Suppressor macrophage treated with lipopolysaccharide for 4 hours (primary cell): Measurements from ENCODE around the gene PCBP3.
"Not testable (repeated sequence)": the region's sequence is repeated elsewhere in the genome, so short reads cannot be mapped to it uniquely, and the experiment has no call there.

Experiments
- DNase-seq: peaks from one replicate; pipeline ENCODE4 v3.0.0-alpha.2; 2020

The PCBP3 gene

DNA sequence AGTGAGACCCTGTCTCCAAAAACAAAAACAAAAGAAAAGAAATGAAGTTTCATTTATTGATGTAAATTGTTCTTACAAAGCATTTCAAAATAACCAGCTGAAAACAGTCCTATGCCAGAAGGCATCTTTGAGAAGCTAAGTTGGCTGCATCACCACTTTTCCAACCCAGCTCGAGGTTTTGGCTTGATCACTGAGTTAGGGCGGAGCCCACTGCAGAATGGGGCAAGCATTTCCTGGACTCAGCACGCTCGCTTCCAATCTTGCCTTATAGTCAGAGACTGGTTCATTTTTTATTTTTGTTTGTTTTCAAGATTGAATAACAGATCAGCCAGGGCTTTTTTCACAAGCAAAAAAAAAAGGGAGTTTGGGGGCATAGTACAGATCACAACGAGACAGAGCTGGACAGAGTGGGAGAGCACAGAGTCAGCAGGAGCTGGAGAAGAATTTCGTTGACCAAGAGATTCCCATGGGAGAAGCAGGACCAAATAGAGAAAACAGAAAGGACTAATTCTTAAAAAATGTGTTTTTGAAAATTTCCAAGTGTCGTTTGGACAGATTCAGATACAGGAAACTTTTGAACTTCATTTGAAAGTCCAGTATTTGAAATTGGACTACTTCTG is 314.6 kb downstream of the PCBP3 start:
- no peak for DNase-seq

DNA sequence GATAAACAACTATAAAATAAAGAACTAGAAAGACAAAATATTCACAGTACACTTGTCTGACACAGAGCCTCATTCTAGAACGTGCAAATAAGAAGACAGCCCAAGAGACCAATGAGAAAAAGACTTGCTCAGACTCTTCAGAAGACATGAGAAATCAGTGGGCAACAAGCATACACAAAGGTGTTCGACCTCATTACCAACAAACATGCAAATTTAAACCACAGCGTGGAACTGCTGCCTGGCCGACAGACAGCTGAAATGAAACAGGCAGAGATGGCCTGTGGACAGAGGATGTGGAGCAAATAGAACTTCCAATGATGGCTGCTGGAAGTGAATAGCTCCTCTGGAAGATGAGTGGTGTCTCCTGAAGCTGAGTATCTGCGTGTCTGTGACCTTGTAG is 315.7 kb downstream of the PCBP3 start:
- DNase-seq: no peak

DNA sequence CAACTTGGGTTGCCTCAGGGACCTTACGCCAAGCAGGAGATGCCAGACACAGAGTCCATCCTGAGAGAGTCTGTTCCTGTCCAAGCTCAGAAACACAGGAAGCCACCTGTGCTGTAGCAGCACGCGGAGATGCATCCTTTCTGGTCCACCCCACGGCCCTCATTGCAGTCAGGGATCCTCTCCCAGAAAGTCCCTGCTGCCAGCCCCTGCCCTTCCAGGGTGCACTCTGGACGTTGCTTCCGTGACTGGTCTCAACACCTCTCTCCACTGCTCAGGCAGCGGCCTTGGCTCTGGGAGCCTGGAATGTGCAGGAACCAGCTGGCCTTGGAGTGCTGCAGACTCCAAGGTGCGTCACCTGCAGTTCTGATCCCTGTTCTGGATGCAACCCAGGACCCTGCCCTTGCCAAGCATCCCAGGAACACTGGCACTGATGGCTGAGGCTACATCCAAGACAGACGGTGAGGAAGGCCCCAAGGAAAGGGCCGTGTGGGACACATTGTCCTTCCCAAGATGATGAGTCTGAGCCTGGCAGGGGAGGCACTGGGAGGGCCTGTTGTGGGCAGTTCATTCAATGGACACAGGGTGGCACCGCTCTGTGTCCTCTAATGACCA is 316.4 kb downstream of the PCBP3 start:
- DNase-seq: no peak

DNA sequence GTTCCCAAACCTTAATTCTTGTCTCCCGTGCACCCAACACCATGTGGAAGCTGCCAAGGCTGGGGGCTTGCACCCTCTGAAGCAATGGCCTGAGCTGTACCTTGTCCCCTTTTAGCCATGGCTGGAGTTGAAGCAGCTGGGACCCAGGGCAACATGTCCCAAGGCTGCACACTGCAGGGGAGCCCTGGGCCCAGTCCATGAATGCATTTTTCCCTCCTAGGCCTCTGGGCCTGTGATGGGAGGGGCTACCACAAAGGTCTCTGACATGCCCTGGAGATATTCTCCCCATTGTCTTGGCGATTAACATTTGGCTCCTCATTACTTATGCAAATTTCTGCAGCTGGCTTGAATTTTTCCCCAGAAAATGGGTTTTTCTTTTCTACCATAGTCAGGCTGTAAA is 317.9 kb downstream of the PCBP3 start:
- not testable (repeated sequence) for DNase-seq

DNA sequence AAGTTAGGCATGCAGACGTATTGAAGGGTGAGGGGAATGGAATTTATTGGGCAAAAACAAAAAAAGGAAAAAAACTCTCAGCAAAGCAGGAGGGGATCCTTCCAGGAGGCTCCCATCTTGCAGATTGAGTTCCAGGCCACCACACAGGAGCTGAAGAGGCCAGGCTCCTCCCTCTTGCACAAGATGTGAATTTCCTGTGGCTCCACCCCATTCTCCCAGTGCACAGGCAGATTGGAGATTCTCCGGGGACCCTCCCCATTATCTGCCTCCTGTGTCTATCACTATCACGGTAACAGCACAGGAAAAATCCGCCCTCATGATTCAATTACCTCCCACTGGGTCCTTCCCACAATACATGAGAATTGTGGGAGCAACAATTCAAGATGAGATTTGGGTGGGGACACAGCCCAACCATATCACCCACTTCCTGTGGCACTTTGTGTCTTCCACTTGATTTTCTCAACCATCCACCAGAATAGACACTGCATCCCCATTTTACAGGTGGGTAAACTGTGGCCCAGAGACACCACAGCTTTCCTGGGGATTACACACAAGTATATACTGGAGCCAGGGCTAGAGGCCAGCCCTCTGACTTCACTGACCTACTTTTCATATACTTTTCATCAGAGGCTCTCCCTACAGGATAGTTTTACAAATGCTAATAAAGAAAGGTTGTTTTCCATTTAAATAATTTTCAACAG is 319.2 kb downstream of the PCBP3 start:
- DNase-seq: no peak

DNA sequence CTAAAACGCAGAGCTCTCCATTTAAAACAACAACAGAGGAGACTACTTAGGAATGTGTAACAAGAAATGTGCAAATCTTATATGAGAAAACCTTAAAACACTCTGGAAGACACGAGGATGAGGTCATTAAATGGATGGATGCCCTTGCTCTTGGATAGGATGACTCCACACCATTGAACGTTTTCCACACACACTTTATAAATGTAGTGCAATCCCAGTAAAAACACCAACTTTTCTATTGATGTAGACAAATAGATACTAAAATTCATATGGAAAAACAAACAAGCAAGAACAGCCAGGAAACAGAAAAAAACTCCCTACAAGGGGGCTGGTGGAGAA is 319.7 kb downstream of the PCBP3 start:
- DNase-seq: no peak

DNA sequence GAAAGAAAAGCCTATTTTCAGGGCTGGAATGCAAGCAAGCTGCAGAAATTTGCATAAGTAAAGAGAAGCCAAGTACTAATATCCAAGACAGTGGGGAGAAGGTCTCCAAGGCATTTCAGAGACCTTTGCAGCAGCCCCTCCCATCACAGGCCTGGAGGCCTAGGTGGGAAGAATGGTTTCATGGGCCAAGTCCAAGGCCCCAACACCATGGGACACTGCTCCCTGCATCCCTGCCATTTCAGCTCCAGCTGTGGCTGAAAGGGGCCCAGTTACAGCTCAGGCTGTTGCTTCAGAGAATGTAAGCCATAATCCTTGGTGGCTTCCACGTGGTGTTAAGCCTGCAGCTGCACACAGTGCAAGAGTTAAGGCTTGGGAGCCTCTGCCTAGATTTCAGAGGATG is 321.1 kb downstream of the PCBP3 start:
- DNase-seq: no peak

DNA sequence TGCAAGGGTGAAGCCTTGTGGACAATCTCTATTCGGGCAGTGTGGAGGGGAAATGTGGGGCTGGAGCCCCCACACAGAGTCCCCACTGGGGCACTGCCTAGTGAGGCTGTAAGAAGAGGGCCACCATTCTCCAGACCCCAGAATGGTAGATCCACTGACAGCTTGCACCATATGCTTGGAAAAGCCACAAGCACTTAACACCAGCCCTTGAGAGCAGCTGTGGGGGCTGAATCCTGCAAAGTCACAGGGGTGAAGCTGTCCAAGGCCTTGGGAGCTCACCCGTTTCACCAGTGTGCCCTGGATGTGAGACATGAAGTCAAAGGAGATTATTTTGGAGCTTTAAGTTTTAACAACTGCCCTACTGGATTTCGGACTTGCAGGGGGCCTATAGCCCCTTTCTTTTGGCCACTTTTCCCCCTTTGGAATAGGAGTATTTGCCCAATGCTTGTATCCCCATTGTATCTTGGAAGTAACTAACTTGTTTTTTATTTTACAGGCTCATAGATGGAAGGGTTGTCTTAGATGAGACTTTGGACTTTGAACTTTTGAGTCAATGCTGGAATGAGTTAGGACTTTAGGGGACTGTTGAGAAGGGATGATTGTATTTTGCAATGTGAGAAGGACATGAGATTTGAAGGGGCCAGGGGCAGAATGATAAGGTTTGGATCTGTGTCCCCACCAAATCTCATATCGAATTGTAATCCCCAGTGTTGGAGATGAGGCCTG is 321.7 kb downstream of the PCBP3 start:
- no peak for DNase-seq

DNA sequence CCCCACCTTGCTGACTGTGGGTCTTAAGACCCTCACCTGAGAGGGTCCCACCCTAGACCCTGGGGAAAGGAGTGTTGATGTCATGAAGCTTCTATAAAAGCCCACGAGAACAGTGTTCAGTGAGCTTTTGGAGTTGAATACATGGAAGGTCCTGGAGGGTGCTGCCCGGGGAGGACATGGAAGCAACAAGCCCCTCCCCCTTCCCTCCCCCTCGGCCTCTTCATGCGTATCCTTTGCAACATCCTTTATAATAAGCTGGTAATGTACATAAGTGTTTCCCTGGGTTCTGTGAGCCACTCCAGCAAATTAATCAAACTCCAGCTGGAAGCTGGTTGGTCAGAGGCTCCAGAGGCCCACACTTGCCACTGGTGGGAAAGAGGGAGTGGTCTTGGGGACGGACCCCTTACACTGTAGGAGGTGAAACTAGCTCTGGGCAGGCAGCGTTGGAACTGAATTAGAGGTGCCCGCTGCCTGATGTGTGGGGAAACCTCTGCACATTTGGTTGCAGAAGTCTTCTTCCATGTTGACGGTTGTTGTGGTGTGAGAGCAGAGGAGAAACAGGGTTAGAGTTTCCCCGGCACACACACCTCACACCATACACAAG is 323.4 kb downstream of the PCBP3 start:
- no peak for DNase-seq

DNA sequence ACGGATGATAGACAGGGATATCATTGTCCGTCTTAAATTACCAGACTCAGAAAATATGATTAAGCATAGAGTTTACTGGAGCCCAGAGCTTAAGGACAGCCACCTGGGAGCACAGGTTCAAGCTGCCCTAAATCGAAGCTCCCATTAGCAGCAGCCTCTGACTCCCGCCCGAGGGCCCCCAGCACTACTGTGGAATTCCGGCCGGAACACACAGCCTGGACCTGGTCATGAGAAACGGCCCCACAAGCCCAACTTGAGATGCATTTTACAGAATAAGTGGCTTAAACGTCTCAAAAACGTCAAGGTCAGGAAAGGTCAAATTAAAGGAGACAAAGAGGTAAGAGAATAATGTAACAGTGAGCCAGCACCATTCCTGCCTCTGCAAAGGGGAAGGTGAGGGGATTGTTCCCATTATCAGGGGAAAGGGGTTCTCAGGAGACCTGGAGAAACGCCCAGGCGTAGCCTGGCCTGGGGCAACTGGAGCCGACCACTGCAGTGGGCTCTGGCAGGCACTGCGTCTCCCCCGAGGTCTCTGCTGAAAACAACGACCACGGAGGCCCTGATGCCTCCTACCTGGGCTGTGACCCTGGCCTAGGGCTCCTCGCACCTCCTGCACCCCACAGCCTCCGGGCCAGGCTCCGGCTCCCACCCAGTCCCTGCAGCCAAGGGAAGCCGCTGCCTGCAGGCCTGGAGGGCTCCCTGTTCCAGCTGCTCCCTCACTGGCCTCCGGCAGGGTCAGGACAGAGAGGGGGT is 326.6 kb downstream of the PCBP3 start:
- DNase-seq: no peak

DNA sequence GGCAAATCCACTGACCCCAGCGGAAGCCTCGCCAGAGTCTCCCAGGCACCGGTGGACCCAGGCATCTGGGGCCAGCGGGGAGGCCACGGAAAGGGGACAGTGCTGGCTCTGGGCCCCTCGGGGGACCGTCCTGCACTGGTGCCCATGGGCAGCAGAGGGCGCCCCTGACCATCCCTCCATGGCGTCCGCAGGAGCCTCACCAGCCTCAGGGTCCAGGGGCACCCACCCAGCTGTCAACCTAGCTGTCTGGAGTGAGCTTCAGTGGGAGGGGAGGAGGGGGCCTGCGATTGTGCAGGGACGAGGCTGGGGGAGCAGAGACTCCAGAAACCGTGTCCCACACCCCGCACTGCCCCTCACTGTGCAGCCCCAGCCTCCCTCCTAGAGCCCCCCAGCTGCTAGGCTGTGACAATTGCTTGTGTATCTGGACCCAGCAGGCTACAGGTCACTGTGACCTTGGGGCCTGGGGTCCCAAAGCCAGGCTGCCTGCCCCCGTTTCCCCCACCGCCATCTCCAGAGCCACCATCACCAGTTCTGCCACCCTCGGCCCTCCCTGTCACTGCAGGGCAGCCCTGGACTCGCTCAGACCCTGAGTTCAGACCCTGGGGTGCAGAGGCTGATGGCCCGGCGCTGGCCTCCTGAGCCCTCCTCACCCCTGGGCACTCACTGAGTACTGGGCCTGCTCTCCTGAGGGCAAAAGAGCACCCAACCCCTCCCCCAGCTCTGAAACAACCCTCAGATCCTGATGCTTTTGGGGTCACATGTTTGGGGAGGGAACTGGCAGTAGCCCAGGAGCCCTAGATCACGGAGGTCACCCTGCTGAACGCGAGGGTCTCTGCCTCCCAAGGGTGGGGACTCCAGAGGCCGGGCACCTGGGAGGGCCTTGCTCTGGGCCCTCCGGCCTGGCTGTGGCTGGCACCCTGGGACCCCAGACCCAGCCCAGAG is 327.4 kb downstream of the PCBP3 start:
- DNase-seq: peak; percentile 48

DNA sequence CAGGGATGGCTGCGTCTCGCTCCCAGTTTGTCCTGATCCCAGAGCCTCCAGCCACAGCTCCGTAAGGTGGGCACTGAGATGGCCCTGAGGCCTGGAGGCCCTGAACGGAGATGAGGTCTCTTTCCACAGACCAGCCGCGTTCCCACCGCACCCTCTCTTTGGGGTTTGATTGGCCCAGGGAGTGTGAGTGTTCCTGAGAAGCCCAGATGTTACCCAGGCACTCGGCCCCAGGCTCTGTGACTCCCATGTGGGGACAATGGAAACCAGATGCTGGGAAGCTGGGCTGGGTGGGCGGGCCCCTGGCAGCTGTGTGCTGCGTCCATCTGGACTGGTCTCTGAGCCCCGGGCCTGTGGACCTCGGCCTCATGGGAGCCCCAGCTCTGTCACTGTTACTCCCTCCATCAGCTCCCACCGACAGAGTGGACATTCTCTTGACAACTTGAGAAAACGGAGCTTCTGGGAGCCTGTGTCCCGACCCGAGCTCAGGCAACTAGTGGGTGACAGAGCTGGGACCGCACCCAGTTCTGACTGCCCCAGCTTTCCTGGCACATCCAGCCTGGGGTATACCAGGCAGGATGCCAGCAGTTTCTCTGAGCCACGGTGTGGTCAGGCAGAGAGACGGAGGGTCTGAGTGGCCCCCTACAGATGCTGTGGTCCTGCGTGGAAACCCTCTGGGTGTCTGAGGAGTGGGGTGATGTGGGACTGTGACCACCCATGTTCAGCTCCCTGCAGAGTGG is 328.3 kb downstream of the PCBP3 start:
- no peak for DNase-seq

DNA sequence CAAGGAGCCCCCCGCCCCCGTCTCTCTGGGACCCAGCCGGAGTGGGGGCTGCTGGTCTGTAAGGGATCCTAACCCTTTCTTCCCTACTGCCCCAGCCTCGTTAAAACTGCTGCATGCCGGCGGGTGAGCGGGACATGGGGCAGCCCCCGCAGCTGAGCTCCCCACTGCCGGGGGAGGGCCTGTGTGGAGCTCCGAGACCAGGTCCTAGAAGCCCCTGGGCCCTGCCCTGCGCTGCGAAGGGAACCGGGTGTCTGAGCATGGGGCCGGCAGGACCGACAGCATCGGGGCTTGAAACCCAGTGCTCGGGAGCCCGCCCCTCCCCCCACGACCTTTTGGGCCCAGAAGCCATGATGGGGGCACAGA is 328.8 kb downstream of the PCBP3 start:
- DNase-seq: no peak

DNA sequence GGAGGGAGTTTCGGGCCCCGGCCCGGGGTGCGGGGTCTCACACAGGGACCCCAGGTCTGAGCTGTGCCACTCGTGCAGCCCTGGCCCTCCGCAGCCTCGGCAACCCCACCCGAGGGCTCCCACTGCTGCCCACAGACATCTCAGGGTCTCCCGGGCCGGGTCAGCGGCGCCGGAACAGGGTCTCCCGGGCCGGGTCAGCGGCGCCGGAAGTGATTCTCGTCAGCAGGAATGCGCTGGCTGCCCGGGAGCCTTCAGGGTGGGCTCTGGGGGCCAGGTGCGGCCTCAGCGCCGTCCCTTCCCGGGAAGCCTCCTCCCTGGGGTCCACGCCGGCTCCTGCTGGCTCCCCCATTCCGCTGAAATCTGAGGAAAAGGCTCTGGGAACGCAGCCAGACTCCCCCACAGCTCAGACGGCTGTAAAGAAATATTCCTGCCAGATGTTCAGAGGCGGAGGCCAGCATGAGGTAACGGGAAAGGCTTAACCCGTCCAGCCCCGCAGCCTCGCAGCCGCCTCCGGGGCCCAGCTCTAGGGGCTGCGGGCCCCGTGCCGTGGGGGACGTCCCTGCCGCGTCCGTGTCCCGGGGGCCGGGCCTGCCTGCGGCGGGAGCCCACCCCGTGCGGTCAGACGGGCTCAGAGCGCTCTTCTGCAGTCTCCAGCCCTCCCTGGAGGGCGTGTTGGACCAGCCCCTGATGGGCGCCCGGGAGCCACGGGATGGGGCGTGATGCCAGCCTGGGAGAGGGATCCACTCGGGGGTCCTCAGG is 329.4 kb downstream of the PCBP3 start:
- no peak for DNase-seq

DNA sequence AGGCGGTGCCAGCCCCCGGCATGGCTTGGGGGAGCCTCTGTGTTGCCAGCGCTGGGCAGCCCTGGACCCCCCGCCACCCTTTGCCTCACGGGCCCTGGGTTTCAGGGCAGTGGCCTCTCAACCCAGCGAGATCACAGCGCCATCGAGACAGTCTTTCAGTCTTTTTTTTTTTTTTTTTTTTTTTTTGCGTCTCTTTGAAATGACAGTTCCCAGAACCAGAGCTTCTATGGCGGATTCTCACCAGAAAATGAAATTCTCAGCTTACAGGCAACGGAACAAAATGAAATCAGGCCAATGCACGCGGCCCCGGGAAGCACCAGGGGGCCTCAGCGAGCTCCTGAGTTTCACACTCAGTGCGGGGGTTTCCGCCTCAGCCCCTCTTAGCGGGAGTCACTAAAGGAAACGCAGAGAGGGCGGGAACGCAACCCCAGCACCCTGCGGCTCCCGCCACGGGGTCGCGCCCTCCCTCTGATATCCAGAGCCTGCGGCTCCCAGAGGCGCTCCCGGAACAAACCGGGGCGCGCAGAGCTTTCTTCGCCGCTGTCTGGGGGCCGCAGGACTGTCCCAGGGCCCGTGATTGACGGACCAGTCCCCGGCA is 330.0 kb downstream of the PCBP3 start:
- DNase-seq: peak; percentile 63

DNA sequence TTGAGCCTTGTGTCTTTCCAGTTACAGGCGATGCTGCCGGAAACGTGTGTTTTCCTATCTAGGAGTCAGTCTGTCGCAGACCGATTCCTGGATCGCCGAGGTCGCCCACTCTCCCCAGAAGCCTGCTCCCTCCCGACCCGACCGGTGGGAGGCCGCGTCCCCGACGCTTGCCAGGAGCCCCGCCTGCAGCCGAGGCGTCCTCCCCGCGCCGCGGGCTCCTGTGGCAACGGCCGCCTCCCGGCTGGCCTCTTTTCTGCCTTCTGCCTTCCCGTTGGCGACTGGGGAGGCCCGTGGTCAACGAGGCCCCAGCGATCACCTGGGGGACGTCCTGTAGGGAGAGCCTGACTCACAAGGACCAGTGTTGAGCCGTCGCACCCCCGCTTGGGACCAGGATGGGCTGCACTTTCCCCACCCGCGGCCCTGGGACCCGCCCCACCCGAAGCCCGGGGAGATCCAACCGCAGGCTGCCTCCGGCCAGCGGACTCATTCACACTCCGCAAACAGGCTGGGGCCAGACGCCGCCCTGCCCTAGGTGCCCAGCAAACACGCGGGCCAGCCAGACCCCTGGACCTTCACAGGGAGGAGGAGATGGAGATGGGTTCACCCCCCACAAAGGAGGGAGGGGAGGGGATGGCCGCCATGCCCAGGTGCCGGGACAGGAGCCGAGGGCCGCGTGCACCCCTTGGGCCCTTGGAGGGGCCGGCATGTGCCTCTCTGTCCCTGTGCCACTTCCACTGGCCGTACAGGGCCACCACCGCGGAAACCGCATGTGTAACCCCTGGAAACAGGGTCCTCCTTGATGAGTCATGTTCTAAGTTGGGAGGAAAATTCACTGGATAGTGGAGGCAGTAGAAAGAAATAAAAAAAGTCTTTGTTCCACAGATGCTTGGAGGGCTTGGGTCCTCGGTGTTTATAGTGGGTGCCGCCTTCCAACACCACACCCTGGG is 330.8 kb downstream of the PCBP3 start:
- peak; percentile 12 for DNase-seq

DNA sequence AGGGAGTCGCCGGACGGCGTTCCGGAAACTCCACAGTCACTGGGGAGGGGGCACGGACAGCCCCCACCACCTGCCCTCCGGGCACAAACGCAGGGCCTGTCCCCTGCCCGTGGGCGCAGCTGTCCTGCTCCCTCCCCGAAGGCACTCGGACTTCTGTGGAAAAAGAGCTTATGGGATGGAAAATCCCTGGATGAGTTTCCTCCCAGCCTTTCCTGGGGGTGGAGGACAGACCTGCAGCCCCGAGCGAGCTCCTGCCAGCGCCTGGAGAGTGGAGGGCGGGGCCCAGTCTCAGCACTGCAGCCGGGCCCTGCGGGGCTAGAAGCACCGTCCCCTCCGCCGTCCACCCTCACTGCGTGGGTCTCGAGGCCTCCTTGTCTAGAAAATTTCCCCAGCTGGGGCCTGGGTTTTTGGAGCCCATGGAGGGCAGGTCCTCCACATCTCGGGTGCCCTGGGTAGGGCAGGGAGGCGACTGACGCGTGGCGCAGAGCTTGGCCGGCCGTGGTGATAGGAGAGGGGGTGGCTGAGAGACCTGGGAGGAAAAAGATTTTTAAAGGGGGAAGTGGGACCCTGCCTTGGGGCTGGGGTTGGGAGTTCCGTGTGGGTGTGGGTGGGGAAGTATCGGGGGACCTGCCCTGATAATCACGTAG is 331.6 kb downstream of the PCBP3 start:
- no peak for DNase-seq
